Activated CD4-positive, alpha-beta T cell treated with anti-CD3 and anti-CD28 coated beads, Interleukin-2, amount 50 U/mL, for 24 hours (primary cell): ENCODE results near the gene ECT2L.

Source experiments
- DNase-seq, 2 donors: peaks; one replicate each; pipeline ENCODE4 v3.0.0-alpha.2; 2020; ENCODE audit warnings: low read depth in 1 of 2, low spot score in 1 of 2

Gene ECT2L

DNA sequence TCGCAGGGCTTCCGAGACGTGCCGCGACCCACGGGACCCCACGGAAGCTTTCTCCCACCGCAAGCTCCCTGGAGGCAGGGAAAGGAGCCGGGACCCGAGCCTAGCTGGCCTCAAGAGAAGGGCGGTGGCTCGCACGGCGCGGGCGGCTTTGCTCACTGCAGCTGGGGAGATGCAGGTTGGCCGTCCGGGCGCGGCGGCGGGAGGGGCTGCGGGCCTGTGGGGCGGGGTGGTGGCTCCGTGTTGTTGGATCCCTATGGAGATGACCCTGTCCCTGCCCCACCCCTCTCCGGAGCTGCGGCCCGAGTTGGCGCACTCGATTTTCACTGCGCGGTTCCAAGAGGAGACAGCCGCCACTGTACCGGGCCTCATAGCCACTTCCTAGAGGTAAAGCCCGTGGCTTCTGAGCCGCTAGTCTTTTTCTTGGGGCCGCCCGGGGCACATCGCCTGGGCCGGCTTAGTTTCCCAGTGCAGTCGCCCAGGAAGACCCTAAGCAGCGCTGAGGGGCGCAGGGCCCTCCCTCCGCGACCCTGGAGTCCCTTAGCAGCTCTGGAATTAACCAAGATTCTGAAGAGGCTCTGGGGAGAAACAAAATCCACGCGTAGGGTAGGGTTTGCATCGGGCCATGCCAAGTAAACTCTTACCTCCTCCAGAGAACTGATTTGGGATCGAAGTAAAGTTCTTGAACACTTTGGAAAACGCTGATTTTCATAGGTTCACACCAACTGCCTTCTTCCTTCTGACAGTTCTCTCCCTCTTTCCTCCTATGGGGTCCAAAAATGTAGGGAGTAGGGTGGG is at the start of gene ECT2L:
Gene ECT2L, plus strand, starts transcription at position 279 of the 795 bp plus-strand sequence. CDS start 17,188 bp downstream, outside the sequence.
- no peak for DNase-seq

DNA sequence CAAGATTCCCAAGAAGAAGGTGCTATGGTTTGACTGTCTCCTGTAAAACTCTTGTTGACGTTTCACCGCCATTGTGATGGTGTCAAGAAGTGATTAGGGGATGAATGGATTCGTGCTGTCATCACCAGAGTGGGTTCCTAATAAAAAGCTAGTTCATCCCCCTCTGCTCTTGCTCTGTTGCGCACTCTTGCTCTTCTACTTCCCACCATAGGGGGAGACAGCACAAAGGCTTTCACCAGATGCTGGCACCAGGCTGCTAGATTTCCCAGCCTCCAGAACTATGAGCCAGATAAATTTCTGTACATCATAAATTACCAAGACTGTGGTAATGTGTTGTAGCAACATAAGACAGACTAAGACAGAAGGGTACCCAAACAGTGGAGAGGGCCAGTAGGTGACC is 43.9 kb upstream of the ECT2L start:
- no peak for DNase-seq

GRCh38 chr6:138757136-138757535 is 38.8 kb upstream of the ECT2L start:
- DNase-seq = no peak

GRCh38 chr6:138765896-138766655 is 29.8 kb upstream of the ECT2L start:
- no peak for DNase-seq

DNA sequence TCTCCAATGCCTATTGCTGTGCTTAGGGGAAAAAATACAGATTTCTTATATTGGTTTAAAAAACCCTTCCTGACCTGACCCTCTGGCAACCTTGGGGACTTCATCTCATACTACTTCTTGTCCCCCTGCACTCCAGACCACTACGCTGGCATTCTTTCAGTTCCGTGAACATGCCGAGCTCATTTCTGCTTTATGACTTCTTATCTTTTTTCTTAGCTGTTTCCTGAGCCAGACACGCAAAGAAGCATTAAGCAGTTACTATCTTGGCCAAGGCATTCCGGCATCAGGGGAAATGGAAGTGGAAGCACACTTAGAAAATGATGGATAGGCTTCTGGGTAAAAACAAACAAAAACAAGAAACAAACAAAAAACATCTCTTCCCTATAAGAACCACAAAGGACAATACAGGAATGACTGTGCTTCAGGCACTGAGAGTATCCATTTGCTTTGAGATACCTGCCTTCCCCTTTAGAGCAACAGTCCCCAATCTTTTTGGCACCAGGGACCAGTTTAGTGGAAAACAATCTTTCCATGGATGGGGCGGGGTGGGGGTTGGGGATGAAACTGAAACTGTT is 26.7 kb upstream of the ECT2L start:
- DNase-seq = no peak

- no peak for DNase-seq
Observed at GRCh38 chr6:138772596-138773176, 23.2 kb upstream of the ECT2L start.

DNA sequence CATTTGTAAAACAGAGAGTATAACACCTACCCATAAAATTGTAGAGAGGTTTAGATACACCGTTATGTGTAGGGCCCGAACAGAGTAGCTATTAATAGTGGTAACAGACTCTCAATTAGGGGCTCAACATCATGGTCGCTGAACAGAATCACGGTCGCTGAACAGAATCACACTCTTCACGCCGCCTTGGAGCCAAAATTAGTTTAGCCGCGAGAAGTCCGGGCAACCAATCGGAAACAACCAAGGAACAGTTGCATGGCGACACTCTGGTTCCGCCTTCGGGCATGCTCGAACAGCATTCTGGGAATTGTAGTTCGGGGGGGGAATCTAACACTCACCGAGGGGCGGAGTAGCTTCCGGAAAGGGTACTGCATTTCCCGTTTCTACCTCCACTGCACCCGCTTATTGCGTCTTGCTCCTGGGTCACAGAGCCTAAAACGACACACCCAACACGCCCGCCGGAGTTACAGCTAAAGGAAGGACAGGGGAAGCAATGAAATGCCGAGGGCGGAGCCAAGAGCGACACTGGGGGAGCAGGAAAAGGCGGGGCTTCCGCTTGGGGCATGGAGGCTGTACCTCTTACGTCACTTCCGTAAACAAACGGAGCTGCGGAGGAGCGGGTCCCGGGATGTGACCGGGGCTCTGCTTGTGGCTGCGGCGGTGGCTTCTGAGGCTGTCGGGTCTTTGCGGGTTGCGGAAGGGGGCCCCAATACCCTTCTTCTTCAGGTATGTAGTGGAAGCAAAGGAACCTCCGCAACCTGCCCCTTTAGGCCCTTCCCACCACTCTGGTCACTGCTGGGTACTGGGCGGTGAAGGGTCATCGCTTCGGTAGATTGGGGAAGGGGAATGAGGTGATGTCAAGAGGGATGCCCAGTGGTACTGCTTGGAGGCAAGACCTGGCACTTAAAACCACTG is 22.5 kb upstream of the ECT2L start, which contains the start of gene CCDC28A:
Gene CCDC28A, plus strand, starts transcription at position 593 of the 915 bp plus-strand sequence. CDS start 2,352 bp downstream, outside the sequence.
- peak; percentile 89 to 92 for DNase-seq

DNA sequence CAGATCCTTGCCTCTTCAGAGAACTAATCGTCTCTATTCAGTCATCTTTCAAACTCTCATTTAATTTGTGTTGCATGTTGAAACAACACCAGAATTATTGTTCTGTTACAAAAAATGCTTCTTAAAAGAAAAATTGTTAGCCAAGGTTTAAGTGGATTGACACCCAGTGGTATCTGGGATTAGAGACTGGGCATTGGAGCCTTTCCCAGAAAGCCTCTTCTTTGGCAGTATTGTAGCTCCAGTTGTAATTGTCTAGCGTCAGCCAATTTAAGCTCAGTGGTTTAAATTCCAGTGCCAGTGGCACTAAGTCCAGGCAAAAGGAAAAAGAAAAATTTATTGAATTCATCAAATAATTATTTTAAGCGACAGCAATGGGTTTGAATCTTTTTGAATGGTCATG is 21.5 kb upstream of the ECT2L start:
- no peak for DNase-seq

DNA sequence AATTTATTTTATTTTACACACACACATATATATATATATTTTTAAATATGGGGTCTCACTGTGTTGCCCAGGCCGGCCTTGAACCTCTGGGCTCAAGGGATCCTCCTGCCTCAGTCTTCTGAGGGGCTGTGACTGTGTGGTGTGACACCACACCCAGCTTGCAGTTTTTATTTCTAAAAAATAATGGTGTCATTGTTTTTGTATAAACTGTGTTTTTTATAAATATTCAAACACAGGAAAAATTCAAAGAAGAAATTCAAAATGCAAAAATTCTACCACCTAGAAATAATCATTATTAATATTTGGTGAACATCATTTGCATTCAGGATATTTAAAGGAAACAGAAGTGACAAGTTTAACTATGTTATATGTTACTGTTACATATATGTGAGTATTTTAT is 19.2 kb upstream of the ECT2L start:
- DNase-seq = no peak

DNA sequence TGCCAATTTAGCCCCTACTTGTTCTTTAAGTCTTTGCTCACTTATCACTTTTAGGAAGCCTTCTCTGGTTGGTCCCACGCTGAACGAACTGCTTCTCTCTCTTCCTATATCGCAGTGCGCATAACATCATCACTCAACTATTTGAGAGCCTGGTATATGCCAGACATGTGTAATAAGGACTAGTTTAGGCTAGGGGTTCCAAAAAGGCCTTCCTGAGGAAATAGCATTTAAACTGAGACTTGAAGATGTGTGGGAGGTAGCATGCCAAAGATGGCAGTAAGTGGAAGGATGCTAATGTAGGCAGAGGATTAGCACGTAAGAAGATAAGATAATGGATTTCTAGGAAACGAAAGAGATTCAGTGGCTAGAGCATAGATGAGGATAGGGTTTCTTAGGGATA is 17.6 kb upstream of the ECT2L start:
- DNase-seq = no peak

- no peak for DNase-seq
Observed at GRCh38 chr6:138782243-138782642, 13.6 kb upstream of the ECT2L start.

DNA sequence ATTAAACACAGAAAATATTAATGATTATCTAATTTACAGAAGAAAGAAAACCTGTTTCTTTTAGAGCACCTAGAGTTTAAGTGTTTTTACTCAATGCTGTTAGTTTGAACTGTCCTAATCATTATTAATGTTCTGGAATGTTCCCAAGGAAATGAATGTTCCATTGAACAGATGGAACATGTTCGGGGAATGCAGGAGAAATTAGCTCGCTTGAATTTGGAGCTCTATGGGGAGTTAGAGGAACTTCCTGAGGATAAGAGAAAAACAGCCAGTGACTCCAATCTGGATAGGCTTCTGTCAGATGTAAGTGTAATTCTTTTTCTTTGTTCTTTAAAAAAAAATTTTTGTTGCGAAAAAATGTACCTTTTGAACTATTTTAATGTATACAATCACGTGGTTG is 10.8 kb upstream of the ECT2L start:
- DNase-seq = no peak

DNA sequence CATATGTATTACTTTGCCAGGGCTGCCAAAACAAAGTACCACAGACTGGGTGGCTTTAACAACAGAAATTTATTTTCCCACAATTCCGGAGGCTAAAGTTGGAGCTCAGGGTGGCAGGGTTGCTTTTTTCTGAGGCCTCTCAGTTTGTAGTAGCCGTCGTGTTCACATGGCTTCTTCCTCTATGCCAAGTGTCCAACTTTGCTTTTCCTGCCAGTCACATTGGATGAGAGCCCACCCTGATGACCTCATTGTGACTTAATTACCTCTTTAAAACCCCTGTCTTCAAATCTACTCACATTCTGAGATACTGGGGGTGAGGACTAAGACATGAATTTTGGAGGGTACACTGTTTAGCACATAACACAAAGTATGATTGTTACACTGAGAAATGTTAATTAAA is 9.9 kb upstream of the ECT2L start:
- no peak for DNase-seq

GRCh38 chr6:138787138-138787537 is 8.7 kb upstream of the ECT2L start:
- no peak for DNase-seq

DNA sequence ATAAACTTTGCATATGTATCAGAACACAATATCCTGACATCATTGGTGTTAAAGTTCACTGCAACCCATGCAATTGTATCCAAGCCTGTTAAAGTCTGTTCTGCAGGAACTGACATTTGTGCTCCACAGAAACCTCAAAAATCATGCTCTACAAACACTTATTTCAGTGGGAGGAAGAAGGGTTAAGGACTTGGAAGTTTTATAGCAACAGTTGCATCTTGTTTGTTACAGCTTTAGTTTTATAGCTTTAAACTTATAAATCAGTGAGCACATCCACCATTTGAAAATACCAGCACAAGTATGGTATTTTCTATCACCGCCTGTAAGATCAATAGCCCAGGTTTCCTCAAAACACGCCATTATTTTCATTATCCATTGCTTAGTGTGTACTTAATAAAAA is 884 bp downstream of the ECT2L start:
- no peak for DNase-seq

DNA sequence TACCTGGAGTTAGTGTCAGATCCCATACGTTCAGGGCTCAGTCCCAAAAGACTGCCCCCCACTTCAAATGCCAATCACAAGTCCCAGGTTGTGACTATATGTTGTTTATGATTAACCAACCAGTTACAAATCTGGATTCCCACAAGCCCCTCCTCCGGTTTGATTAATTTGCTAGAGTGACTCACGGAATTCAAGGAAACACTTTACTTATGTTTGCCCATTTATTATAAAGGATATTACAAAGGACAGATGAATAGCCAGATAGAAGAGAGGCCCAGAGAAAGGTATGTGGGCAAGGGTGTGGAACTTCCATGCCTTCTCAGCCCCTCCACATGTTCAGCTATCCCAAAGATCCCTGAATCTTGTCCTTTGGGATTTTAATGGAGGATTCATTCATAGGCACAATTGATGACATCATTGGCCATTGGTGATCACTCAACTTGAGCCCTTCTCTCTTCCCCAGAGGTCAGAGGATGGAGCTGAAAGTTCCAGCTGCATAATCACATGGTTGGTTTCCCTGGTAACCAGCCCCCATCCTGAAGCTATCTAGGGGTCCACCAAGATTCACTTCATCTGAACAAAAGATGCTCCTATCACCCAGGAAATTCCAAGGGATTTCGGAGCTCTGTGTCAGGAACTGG is 2.0 kb downstream of the ECT2L start:
- DNase-seq = no peak

- DNase-seq = no peak
Observed at GRCh38 chr6:138800377-138801150, 4.7 kb downstream of the ECT2L start.

DNA sequence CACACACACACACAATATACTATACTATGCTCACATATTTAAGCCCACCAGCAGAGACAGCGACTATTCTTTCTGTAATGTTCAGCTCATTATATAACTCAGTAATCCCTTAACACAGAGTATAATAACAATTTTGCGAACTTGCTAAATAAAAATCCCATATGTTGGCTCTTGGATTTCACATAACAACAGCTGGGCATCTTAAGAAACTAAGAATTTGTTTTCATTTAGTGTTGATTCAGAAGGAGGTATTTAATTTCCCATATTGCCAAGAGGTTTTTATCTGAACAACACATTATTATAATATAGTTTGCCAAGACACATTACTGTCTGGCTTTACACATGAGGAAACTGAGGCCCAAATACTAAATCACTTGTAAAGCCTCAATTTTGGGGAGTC is 7.4 kb downstream of the ECT2L start:
- DNase-seq = no peak

- no peak for DNase-seq
Observed at GRCh38 chr6:138803861-138804260, 8.0 kb downstream of the ECT2L start.
